Panc1 (cell line): ENCODE data around the gene CD37. TPM values are rescaled to one million over a fixed set of nuclear protein-coding genes. Genes with fewer than 3 reads are reported as not detected.

Source experiments
- ATAC-seq: fragments of 200-7000 bp; cut with Tn5 transposase; 2 replicates; pipeline ENCODE4 v1.9.1; 2020; ENCODE audit warnings: mild to moderate bottlenecking, moderate library complexity
- BruUV-seq: library from RNA; stranded (reverse); fragments of 400-500 nt; replicated peaks from 2 replicates; lab custom pipeline; 2021; lab: Mats Ljungman, UMichigan
- CTCF ChIA-PET: fragments of 300-600 bp; sonication (Branson Sonifier 250); formaldehyde crosslinking; loops from one replicate; lab custom pipeline; 2022; ENCODE audit warnings: antibody characterized with exemption; lab: Charles Lee
- POLR2A ChIA-PET: fragments of 300-600 bp; sonication (Branson Sonifier 250); formaldehyde crosslinking; loops from one replicate; lab custom pipeline; 2022; ENCODE audit warnings: antibody characterized with exemption; lab: Charles Lee
- DNase-seq: peaks from one replicate; pipeline ENCODE4 v3.0.0-alpha.2; 2010; ENCODE audit warnings: low read depth, low spot score
- H3K27ac ChIP-seq: 2 replicates; pipeline ENCODE4 v1.5.1; 2011; ENCODE audit warnings: mild to moderate bottlenecking, low read length, inconsistent platforms
- H3K27me3 ChIP-seq: fragments of 200-500 bp; sonication (Bioruptor generic); 2 replicates; pipeline ENCODE4 v1.6.0; 2014; ENCODE audit warnings: low read length, inconsistent platforms; ENCODE audit not compliant: control insufficient read depth, insufficient read depth
- H3K36me3 ChIP-seq: fragments of 200-500 bp; sonication (Bioruptor generic); 2 replicates; pipeline ENCODE4 v1.5.1; 2014; ENCODE audit warnings: inconsistent platforms, mild to moderate bottlenecking, low read length, moderate library complexity; ENCODE audit not compliant: control insufficient read depth, insufficient read depth
- H3K4me1 ChIP-seq: 2 replicates; pipeline ENCODE4 v1.5.1; 2011; ENCODE audit warnings: inconsistent platforms, mild to moderate bottlenecking, low read length, moderate library complexity; ENCODE audit not compliant: control insufficient read depth, insufficient read depth
- H3K4me3 ChIP-seq, 2 experiments: 2 replicates each; pipeline ENCODE4 v1.5.1; 2011 to 2012; ENCODE audit warnings: low read depth in 2 of 2, low read length in 2 of 2, mild to moderate bottlenecking in 2 of 2, inconsistent platforms in 1 of 2, moderate library complexity in 1 of 2
- H3K9me3 ChIP-seq: fragments of 200-500 bp; sonication (Bioruptor generic); 2 replicates; pipeline ENCODE4 v1.5.1; 2014; ENCODE audit warnings: low read depth, mild to moderate bottlenecking, inconsistent platforms, low read length, moderate library complexity; ENCODE audit not compliant: control insufficient read depth, insufficient read depth
- CTCF ChIP-seq: fragments of 450-650 bp; IDR thresholded peaks from 2 replicates; pipeline ENCODE4 v1.5.1; 2017; ENCODE audit warnings: mild to moderate bottlenecking
- POLR2AphosphoS5 ChIP-seq: IDR thresholded peaks from 2 replicates; pipeline ENCODE4 v1.6.1; 2012; ENCODE audit warnings: mild to moderate bottlenecking, low read depth, low read length, moderate library complexity
- REST ChIP-seq, 2 experiments: IDR thresholded peaks; 2 replicates each; pipeline ENCODE4 v1.6.1; 2011 to 2012; ENCODE audit warnings: low read depth in 2 of 2, control low read depth in 1 of 2, low read length in 1 of 2, mild to moderate bottlenecking in 1 of 2, moderate library complexity in 1 of 2; ENCODE audit not compliant: insufficient read depth in 1 of 2
- SIN3A ChIP-seq: IDR thresholded peaks from 2 replicates; pipeline ENCODE4 v1.6.1; 2012; ENCODE audit warnings: low read depth, mild to moderate bottlenecking, low read length, moderate library complexity, borderline replicate concordance; ENCODE audit not compliant: insufficient read depth
- TCF7L2 ChIP-seq: IDR thresholded peaks from 2 replicates; pipeline ENCODE4 v1.6.1; 2011; ENCODE audit warnings: mild to moderate bottlenecking, low read depth, low read length, inconsistent platforms
- in situ Hi-C: cut with HindIII; loops from 2 replicates; pipeline ENCODE4 v1.10.0; 2016; ENCODE audit warnings: low sequenced_read_pairs, low pct_unique_long_range_greater_than_20kb
- intact Hi-C: fragments of 100-400 bp; cut with micrococcal nuclease; formaldehyde crosslinking; loops from one replicate; pipeline ENCODE4 v1.10.0; 2022; ENCODE audit not compliant: unreplicated experiment
- total RNA-seq: library from RNA; stranded (reverse); gene quantifications from one replicate; pipeline ENCODE4 v1.2.1, GENCODE V29; 2021; ENCODE audit not compliant: unreplicated experiment

Gene CD37
- total RNA-seq, 1 experiment from 2014 or later, result 0.33 TPM

GRCh38 chr19:49382639-49383038 lies 47.4 kb downstream of the CD37 start:
- Histone ChIP-seq H3K9me3 (peaks cover 8% of the 10 kb centered on the region; the same call in 1 of the 2 replicates), H3K4me1 (no peaks in the 10 kb centered on the region), H3K4me3 (no peak overlapping the region), H3K27me3 (no peaks in the 10 kb centered on the region), H3K27ac (no peak overlapping the region), H3K36me3 (no peaks in the 10 kb centered on the region)
- no peak for TF ChIP-seq SIN3A
- ATAC-seq (no peak), DNase-seq (no peak)
- POLR2A ChIA-PET, result no interaction called here
- CTCF ChIA-PET, result no interaction called here
- in situ Hi-C loops (no loop called here), intact Hi-C loops (no loop called here)
- BruUV-seq, result no TSS peak

- H3K4me3 ChIP-seq, result no peak overlapping the region
- no peaks in the 10 kb centered on the region for H3K27me3 ChIP-seq
- peaks cover 8% of the 10 kb centered on the region; the same call in 1 of the 2 replicates for H3K9me3 ChIP-seq
- no peak overlapping the region for H3K27ac ChIP-seq
- CTCF ChIA-PET, result no interaction called here
- H3K36me3 ChIP-seq, result no peaks in the 10 kb centered on the region
- in situ Hi-C loops (no loop called here), intact Hi-C loops (no loop called here)
- BruUV-seq, result no TSS peak
- DNase-seq (no peak), ATAC-seq (no peak)
- no peak for TF ChIP-seq TCF7L2
- TF ChIP-seq POLR2AphosphoS5, result no peak
- no peak for TF ChIP-seq CTCF
- no peak for TF ChIP-seq SIN3A
- TF ChIP-seq REST (IDR thresholded peaks at IDR 0.05; ENCODE audit: insufficient read depth in 1 of 2, low read depth in 2 of 2, low read length in 1 of 2), result no peak
- POLR2A ChIA-PET, result no interaction called here
- no peaks in the 10 kb centered on the region for H3K4me1 ChIP-seq
Observed at GRCh38 chr19:49383599-49383998, 48.4 kb downstream of the CD37 start.

GRCh38 chr19:49387936-49388372 lies 52.7 kb downstream of the CD37 start, which contains the start of gene KASH5:
KASH5 (plus strand) TSS chr19:49388249; CDS start chr19:49390884, 2,635 bp downstream.
- ChIA-PET CTCF (interaction anchor here (1.0 kb wide), 1 partner anchor 54 kb away, joined by 3 read pairs; no protein-coding TSS in a partner anchor), POLR2A (no interaction called here)
- H3K4me1 ChIP-seq, result no peaks in the 10 kb centered on the region
- intact Hi-C loops (no loop called here), in situ Hi-C loops (no loop called here)
- H3K4me3 ChIP-seq, result peak within 1 kb of the TSS; percentile 15 to 37; a peak in 3 of 4 replicates
- DNase-seq, result no peak
- peak; percentile 51; the same call in 1 of the 2 replicates for ATAC-seq
- no TSS peak for BruUV-seq
- peaks cover 1% of the 10 kb centered on the region; the same call in 1 of the 2 replicates for H3K9me3 ChIP-seq
- no peaks in the 10 kb centered on the region for H3K36me3 ChIP-seq
- peak within 1 kb of the TSS; percentile 65 for H3K27ac ChIP-seq
- TF ChIP-seq POLR2AphosphoS5, result no peak
- no peak for TF ChIP-seq TCF7L2
- TF ChIP-seq CTCF, result no peak
- TF ChIP-seq SIN3A, result no peak
- TF ChIP-seq REST (IDR thresholded peaks at IDR 0.05; ENCODE audit: insufficient read depth in 1 of 2, low read depth in 2 of 2, low read length in 1 of 2), result no peak
- no peaks in the 10 kb centered on the region for H3K27me3 ChIP-seq
